Left ventricle myocardium inferior (tissue), 1 donor: ENCODE results near the gene SLC37A1. TPM values are rescaled to one million over a fixed set of nuclear protein-coding genes. Genes with fewer than 3 reads are reported as not detected.

Experiments
- DNase-seq: peaks from one replicate; pipeline ENCODE4 v3.0.0-alpha.2; 2020
- H3K27ac ChIP-seq: fragments of 200-600 bp; replicated peaks from 2 replicates; pipeline ENCODE4 v1.8.0; 2021
- H3K27me3 ChIP-seq: fragments of 200-600 bp; 2 replicates; pipeline ENCODE4 v1.8.0; 2021; ENCODE audit warnings: low read depth
- H3K36me3 ChIP-seq: fragments of 200-600 bp; 2 replicates; pipeline ENCODE4 v1.8.0; 2021
- H3K4me1 ChIP-seq: fragments of 200-600 bp; 2 replicates; pipeline ENCODE4 v1.8.0; 2021
- H3K4me3 ChIP-seq: fragments of 200-600 bp; 2 replicates; pipeline ENCODE4 v1.8.0; 2021; ENCODE audit warnings: mild to moderate bottlenecking, moderate library complexity
- H3K9me3 ChIP-seq: fragments of 200-600 bp; replicated peaks from 2 replicates; pipeline ENCODE4 v1.8.0; 2021
- CTCF ChIP-seq: fragments of 200-600 bp; IDR thresholded peaks from 2 replicates; pipeline ENCODE4 v1.8.0; 2021; ENCODE audit warnings: antibody characterized with exemption, mild to moderate bottlenecking, borderline replicate concordance
- intact Hi-C: fragments of 100-400 bp; cut with micrococcal nuclease; formaldehyde crosslinking; loops from one replicate; pipeline ENCODE4 v1.11.0; 2022
- total RNA-seq: library from RNA; stranded (reverse); fragmentation: NEBNext Ultra II Directional; extraction: Animal tissue kit (Norgen Biotek cat#: 25700); gene quantifications from one replicate; pipeline ENCODE4 v1.2.1, GENCODE V29; 2021
- donor health status: DM: no; HTN: yes; CAD: no; lungs with severe emphysema.

The SLC37A1 gene
- total RNA-seq, 1 donor from 2014 or later = 3.8 TPM

DNA sequence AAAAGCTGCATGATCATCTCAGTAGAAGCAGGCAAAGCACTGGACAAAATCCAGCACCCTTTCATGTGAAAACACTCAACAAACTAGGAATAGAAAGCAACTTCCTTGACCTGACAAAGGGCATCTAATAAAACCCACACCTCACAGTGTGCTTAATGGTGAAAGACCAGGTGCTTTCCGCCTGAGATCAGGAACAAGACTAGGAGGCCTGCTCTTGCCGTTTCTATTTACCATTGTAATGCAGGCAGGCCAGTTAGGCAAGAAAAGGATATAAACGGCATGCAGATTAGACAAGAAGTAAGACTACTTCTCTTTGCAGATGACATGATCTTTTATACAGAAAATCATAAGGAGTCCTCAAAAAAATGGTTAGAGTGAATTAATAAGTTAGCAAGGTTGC lies 37.2 kb downstream of the SLC37A1 start:
- no peak overlapping the region for H3K27ac ChIP-seq
- H3K4me3 ChIP-seq = no peak overlapping the region
- TF ChIP-seq CTCF = no peak
- H3K9me3 ChIP-seq = no peaks in the 10 kb centered on the region
- DNase-seq = no peak
- intact Hi-C loops = no loop called here
- no peaks in the 10 kb centered on the region for H3K4me1 ChIP-seq
- H3K27me3 ChIP-seq = no peaks in the 10 kb centered on the region
- peaks cover 37% of the 10 kb centered on the region for H3K36me3 ChIP-seq

DNA sequence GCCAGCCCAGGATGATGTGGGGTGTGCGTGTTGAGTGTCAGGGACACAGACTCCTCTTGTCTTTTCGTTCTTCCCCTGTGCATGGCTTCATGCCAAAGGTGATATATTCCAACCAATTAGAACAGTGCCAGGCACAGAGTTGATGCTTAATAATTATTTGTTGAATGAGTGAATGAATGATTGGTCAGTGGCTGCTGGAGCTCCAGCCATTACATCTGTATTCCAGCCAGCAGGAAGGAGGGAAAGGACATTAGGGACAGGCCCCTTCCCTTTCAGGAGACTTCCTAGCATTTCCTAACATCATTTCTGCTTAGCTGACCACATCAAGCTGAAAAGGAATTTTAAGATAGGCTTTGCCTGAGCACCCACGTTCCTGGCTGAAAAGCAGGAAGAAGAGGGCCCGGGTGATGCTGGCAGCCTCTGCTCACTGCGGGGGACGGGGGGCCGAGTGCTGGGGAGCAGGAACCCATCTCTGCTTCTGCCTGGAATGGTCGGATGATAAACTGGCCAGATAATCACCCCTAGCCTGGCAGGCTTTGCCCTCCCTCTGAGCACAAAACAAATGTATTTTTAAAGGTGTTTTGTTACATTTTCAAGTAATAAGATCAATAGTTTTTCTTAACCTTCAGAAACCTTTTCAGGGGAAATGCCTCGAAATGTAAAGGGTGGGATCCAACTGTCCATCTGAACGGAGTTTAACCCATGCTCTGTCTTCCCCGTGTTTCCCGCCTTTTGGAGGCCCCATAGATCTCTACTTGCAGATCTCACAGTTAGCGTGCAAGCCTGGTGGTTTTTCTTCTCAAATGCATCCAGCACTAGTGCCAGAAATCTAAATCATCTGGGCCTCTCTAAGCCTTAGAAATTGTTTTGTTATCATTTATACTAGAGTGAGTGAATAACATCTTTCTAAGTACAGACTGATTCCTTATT lies 39.0 kb downstream of the SLC37A1 start:
- Histone ChIP-seq H3K4me3 (no peak overlapping the region), H3K27ac (no peak overlapping the region), H3K36me3 (peaks cover 37% of the 10 kb centered on the region), H3K4me1 (no peaks in the 10 kb centered on the region), H3K9me3 (no peaks in the 10 kb centered on the region), H3K27me3 (no peaks in the 10 kb centered on the region)
- TF ChIP-seq CTCF = no peak
- DNase-seq = no peak
- intact Hi-C loops = no loop called here

DNA sequence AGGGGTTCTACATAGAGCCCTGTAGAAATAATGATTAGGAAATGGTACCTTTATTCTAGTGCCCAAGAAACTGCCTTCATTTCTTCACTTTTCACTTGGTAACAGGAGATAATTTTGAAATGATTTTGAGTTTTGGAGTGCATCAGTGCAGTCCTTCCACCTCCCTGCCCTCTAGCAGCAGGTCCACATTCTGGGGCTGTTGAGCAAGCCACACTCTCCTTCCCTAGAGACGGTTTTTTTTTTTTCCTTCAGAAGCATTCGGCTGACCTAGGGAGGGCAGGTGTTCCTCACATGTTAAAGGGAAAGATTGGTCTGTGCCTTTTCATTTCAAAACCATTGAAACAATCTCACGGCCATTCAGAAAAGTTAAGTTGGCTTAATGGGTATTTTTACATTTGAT lies 39.8 kb downstream of the SLC37A1 start:
- Histone ChIP-seq H3K27me3 (no peaks in the 10 kb centered on the region), H3K36me3 (peaks cover 37% of the 10 kb centered on the region), H3K27ac (no peak overlapping the region), H3K9me3 (no peaks in the 10 kb centered on the region), H3K4me3 (no peak overlapping the region), H3K4me1 (no peaks in the 10 kb centered on the region)
- no peak for DNase-seq
- intact Hi-C loops = no loop called here
- TF ChIP-seq CTCF = no peak

- DNase-seq = peak; percentile 42
- intact Hi-C loops = no loop called here
- no peaks in the 10 kb centered on the region for H3K9me3 ChIP-seq
- peak; percentile 27 for TF ChIP-seq CTCF
- H3K4me1 ChIP-seq = no peaks in the 10 kb centered on the region
- H3K4me3 ChIP-seq = no peak overlapping the region
- peaks cover 37% of the 10 kb centered on the region for H3K36me3 ChIP-seq
- no peaks in the 10 kb centered on the region for H3K27me3 ChIP-seq
- H3K27ac ChIP-seq = no peak overlapping the region
Observed at GRCh38 chr21:42554251-42554961, 40.8 kb downstream of the SLC37A1 start.

GRCh38 chr21:42555756-42556438 lies 42.2 kb downstream of the SLC37A1 start:
- Histone ChIP-seq H3K36me3 (peaks cover 38% of the 10 kb centered on the region), H3K4me1 (no peaks in the 10 kb centered on the region), H3K4me3 (no peak overlapping the region), H3K27ac (no peak overlapping the region), H3K27me3 (no peaks in the 10 kb centered on the region), H3K9me3 (no peaks in the 10 kb centered on the region)
- intact Hi-C loops = no loop called here
- no peak for DNase-seq
- TF ChIP-seq CTCF = no peak
